ENCODE results near the gene DGKG. TPM values are rescaled to one million over a fixed set of nuclear protein-coding genes. Genes with fewer than 3 reads are reported as not detected.

The DGKG gene
- total and polyA plus RNA-seq, 10 of the 15 experiments (the other 5 are each of a cell fraction or from before 2014, with no cell fraction given), result 0.39 to 6.2 (median 4.7) TPM

- no peak for TF ChIP-seq BRCA1 (IDR thresholded peaks at IDR 0.05; ENCODE audit: low read depth, low read length)
- no peak for TF ChIP-seq MAX (IDR thresholded peaks at IDR 0.05; ENCODE audit: low read depth, low read length)
- TF ChIP-seq NFIC (IDR thresholded peaks at IDR 0.05; ENCODE audit: low read depth, low read length), result peak; percentile 95
- TF ChIP-seq PML (IDR thresholded peaks at IDR 0.05; ENCODE audit: low read length), result 0 out of 2 replicates have a peak, but pooled peaks have one; percentile 29
- TF ChIP-seq STAT3 (IDR thresholded peaks at IDR 0.05; ENCODE audit: low read depth, low read length), result no peak
- no peak for TF ChIP-seq ZBTB40 (IDR thresholded peaks at IDR 0.05; ENCODE audit: borderline replicate concordance)
- peak in 1 of 2 experiments; percentile 54; a peak in 1 of 4 replicates for TF ChIP-seq CEBPB (IDR thresholded peaks at IDR 0.05; ENCODE audit: borderline replicate concordance in 1 of 2, low read depth in 2 of 2, low read length in 2 of 2)
- TF ChIP-seq MTA2 (IDR thresholded peaks at IDR 0.05; ENCODE audit: low read depth), result peak; percentile 96
- TF ChIP-seq SKIL (IDR thresholded peaks at IDR 0.05; ENCODE audit: low read depth, poor library complexity, severe bottlenecking), result peak; percentile 67
- TF ChIP-seq TAF1 (IDR thresholded peaks at IDR 0.05; ENCODE audit: borderline replicate concordance, low read depth, low read length), result no peak
- TF ChIP-seq TCF3 (IDR thresholded peaks at IDR 0.05; ENCODE audit: borderline replicate concordance, insufficient read depth, low read depth, low read length), result 0 out of 2 replicates have a peak, but pooled peaks have one; percentile 10
- TF ChIP-seq MLLT1 (IDR thresholded peaks at IDR 0.05), result peak; percentile 73
- TF ChIP-seq HDGF (IDR thresholded peaks at IDR 0.05), result no peak
- peak; percentile 70; the same call in 1 of the 2 replicates for TF ChIP-seq PAX5 (IDR thresholded peaks at IDR 0.05; ENCODE audit: borderline replicate concordance, low read depth, low read length)
- TF ChIP-seq TCF12 (IDR thresholded peaks at IDR 0.05; ENCODE audit: low read depth, low read length), result peak; percentile 66
- TF ChIP-seq ZSCAN29 (IDR thresholded peaks at IDR 0.05), result peak; percentile 57; the same call in 1 of the 2 replicates
- no peak for TF ChIP-seq IRF3 (IDR thresholded peaks at IDR 0.05)
- TF ChIP-seq MEF2A (IDR thresholded peaks at IDR 0.05; ENCODE audit: insufficient read depth, low read depth, low read length), result peak; percentile 88
- no peak for TF ChIP-seq ZNF622 (IDR thresholded peaks at IDR 0.05)
Measured at GRCh38 chr3:186217820-186218164, 144.2 kb downstream of the DGKG start (continued).
